Activated gamma-delta T cell treated with anti-CD3 and anti-CD28 coated beads, Interleukin-2, amount 50 U/mL, for 16 hours (primary cell): ENCODE data around the gene BRCA2.
A peak's percentile ranks its signal among the peaks of the same experiment; 100 is the strongest.

Experiments
- DNase-seq: peaks from one replicate; pipeline ENCODE4 v3.0.0-alpha.2; 2020; ENCODE audit warnings: low read depth

Gene BRCA2

DNA sequence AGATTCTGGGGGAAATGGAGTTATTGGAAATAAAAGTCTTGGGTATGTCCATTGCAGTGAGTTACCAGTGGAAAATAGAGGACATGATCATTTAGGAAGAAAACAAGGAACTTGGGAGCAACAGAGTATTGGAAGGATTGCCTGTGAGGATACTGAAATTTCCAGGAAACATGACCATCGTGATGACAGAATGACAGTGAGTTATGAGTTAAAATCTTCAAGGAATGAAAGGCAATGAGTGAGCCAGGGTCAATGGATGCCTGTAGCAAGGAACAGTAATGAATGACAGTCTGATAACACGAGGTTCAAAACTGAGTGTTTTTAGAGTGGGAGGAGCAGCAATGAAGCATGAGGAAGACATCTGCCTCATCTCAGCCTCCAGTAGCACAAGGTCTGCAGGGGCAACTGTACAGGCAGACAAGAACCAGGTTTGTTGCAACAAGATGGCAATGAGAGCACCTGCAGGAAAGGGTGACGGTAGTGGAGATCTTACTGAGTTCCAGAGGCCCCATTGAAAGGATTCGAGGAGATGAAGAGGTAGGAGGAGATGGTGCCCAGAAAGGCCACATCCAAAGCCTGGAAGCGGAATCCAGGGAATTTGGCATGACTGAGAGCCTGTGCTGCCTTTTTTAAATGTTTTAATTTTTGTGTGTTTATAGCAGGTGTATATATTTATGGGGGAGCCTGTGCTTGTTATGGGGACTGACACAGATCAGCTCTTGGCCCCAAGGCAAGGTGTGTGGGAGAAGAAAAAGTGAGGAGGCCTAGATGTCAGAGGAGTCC lies 68.7 kb downstream of the BRCA2 start:
- no peak for DNase-seq

DNA sequence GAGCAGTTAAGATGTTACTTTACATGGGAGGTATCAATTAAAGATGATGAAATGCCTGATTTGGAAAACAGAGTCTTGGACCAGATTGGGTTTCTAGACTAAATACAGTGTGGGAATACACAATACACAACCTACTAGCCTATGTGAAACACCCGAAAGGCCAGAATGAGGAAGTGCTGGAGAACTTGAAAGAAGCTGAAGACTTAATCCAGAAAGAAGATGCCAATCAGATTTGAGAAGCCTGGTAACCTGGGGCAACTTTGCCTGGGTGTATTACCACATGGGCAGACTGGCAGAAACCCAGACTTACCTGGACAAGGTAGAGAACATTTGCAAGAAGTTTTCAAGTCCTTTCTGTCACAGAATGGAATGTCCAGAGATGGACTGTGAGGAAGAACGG lies 69.4 kb downstream of the BRCA2 start:
- no peak for DNase-seq

DNA sequence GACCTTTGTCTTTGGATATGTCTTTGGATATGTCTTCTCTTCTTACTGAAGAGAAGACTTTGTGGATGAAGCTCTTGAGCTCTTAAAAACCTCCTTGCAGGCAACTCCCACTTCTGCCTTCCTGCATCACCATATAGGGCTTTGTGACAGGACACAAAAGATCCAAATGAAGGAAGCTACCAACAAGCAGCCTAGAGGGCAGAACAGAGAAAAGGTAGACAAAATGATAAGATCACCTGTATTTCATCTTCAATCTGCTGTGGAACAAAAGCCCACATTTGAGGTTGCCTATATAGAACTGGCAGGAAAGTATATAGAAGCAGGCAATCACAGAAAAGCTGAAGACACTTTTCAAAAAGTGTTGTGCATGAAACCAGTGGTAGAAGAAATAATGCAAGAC lies 70.1 kb downstream of the BRCA2 start:
- no peak for DNase-seq

DNA sequence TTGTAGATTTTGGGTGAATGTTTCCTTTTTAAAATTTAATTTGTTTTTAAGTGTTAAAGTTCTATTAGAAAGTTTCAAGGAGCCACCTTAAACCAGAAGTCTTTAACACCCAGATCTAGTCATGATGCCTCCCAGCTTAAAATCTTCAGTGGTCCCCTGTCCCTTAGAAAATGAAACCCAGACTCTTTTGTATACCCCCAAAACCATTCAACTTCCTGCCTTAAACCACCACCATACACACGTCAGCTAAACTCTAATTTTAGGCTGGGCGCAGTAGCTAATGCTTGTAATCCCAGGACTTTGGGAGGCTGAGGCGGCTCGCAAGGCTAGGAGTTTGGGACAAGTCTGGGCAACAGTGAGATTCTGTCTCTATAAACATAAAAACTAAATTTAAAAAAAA lies 74.7 kb downstream of the BRCA2 start:
- no peak for DNase-seq

DNA sequence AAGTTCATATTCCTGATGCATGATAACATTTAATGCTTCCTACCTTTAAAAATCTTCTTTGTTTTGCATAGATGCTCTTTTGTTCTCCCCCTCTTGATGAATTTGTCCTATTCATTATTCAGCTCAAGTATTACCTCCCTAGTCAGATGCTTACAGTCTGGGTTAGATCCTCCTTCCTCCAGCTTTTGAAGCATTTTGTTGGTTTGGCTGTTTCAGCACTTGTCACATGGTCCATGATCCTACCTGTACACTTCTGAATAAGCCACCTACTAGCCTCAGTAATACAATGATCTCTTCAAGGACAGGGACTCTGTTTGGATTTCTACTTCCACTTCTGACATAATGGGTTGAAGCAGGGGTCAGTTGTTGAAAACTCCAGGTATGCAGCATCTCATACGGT lies 75.2 kb downstream of the BRCA2 start:
- no peak for DNase-seq

DNA sequence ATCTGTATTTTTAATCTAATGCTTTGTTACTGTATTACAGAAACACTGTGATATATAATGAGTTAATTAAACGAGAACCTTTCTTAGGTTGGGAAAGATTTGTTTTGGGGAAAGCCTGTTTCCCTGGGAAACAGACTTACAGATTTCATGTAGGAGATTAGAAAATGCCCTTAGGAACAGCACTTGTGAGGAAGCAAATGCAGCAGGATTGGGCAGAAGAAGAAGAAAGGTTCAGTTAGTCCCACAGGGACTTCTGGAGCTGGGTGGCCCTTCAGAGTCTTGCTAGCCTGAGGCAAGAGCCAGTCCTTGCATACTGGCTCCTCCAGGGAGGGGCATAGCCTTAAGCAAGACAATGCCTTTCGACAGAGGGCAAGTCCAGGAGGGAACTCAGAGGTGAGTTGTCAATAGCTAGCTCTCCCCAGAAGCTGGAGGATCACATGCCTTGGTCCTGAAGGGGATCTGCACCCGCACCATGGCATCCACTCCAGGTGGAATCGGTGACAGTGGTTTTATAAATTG lies 75.9 kb downstream of the BRCA2 start:
- DNase-seq, result no peak

DNA sequence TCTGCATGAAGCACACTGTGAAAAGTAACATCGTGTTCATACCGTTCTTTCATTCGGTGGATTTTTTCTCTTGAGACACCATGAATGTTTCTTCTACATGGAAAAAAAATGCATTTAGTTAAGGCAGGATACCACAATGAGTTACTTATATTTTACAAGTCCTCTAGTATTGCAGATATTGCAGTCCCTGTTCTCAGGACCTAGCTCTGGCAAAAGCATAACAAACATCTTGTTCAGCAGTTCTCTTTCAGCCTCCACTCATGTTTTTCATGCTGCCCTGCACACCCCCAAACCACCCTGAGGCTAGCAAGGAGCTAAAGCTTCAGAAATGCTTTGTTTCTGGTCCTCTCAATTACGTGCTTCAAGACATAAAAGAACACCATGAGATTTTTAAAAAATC lies 87.8 kb downstream of the BRCA2 start:
- DNase-seq, result no peak

DNA sequence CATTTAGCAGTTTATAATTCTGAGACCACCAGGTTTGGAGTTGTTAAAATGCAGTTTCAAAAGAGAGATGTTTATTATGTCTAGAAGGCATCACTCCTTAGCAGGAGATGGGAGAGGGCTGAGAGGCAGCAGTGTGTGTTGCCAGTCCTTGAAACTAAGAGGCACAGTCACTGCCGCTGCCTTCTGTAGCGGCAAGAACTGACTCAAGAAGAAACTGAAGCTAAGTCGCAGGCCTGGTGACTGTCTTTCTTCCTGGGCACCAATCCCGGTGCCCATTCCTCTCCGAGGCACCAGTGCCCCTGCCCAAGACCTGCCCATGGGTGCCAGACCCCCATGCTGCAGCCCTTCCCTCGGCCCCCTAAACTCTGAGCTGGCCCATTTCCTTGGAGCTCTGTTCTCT lies 92.5 kb downstream of the BRCA2 start:
- DNase-seq, result no peak

DNA sequence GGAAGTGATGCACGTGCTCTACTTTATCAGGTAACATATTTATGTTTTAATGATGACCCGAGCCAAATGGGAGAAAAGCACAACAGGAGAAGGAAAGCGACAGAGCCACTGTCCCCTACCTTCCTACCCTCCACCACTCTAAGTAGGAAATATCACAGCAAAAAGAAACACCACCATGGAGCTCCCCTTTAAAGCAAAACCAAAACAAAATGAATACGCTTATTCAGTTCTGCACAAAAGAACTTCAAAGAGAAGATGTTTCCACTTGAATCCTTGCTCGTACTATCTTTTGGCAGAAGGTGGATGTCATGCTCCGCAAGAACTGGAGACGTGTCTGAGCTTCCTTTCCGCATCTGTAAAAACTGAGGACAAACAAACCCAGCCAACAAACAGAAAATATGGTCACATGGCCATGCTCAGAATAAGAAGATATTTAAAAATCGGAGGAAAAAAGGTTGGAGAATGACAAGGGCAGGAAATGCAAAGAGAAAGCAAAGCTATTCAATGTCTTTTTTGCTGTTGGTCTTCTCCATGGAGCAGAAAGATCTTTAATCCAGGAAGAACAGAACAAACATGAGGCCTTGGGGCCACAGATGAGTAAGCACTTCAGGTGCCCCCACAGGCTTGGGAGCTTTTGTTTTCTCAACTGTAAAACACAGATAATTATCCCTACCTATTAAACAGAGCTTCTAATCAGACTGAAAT lies 93.1 kb downstream of the BRCA2 start:
- DNase-seq, result no peak

DNA sequence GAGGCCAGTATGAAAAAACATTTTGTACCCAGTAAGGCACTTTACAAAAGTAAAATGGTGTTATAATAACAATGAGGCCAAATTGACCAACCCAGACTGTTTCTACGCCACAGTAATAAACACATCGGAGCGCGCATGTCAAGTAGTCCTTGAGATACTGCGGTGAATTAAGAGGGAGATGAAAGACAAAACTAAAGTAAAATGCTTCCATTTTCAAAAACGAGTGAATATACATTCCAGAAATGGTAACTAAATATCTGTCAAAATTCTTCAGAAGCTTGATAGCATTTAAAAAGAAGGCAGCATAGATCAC lies 93.6 kb downstream of the BRCA2 start:
- DNase-seq, result no peak

DNA sequence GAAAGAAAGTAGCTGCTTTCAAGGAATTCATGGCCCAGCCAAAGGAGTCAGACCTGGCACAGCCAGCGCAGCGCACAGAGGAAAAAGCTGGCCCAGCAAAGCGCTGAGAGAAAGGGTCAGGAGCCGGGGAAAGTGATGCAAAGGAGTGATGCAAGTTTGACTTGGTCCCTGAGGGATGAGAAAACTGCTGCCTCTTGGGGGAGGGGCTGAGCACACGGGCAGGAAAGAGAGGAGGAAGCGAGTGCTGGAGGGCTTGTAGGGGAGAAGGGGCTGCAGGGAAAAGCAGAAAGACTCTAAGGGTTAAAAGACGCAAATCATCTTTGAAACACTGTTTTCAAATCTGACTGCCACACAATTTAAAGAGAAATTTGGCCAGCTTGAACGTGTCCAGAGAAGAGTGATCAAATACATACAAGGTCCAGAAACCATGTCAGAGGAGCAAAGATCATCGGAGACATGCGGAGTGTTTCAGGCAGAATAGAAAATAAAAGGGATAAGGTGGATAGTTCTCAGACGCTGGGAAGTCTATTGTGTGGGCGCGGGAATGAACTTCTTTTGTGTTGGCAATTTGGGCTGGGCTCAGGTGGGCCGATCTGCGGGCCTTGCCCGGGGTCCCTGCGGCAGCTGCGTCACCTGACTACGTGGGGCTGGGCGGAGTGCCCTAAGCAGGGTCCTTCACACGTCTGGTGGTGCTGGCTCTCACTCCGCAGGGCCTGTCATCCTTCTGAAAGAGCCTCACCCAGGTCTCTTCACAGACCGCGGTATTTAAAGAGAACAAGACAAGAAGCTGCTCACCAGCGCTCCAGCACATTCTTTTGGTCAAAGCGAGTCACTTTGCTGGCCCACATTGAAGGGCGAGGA lies 94.5 kb downstream of the BRCA2 start:
- DNase-seq, result no peak

DNA sequence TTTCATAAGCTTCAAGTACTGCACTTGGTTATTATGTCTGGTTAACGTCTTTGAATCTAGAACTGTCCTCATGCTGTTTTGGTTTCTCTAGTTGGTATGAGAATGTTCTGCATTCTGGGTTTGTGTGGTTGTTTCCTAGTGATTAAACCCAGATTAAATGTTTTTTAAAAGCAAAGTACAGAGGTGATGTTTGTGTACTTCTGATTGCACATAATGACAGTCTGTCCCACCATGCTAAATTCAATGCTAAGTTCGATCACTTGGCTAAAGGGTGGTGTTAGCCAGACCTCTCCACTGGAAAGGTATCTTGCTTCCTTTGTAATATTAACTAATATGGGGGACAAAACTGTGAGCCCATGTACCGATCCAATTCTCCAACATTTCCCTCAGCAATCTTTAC lies 98.0 kb downstream of the BRCA2 start:
- DNase-seq, result no peak

DNA sequence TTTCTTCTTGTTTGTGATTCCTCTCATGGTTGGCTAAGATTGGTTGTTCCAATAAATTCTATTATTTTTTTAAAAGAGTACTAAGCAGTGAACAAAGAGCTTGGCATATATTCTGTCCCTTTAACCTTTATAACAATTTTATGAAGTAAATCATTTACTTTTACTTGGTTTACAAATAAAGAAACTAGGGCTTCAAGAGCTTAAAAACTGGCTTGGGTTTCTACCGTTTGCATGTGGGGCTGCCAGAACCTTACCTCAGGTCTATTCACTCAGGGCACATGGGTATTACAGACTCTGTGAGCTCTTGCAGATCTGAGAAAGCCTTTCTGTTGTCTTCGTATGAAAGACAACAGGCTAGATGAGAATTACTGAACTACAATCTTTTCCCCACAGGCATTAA lies 99.3 kb downstream of the BRCA2 start:
- DNase-seq, result no peak

DNA sequence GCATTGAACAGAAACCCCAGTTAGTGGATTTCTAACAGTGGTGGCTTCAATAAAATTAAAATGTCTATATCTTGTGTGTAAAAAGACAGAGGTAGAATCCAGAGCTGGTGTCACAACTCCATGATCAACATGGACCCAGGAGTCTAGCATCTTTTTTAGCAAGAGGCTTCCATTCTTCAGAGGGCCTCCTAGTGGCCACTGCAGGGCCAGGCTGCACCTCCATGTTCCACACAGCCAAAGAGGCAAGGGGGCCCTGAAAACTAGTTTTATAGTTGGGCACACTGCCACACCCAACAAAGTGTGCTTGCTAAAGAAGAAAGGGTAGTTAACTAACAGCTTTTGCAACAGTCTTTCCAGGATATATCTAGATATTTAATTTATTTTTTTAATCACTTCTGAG lies 99.7 kb downstream of the BRCA2 start:
- no peak for DNase-seq

DNA sequence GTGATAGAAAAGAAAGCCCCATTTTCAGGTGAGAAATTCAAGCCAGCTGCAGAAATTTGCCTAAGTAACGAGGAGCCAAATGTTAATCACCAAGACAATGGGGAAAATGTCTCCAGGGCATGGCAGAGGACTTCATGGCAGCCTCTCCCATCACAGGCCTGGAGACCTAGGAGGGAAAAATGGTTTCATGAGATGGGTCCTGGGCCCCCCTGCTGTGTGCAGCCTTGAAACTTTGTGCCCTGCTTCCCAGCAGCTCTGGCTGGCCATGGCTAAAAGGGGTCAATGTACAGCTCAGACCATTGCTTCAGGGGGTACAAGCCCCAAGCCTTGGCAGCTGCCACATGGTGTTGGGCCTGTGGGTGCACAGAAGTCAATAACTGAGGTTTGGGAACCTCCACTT lies 102.7 kb downstream of the BRCA2 start:
- DNase-seq, result no peak

DNA sequence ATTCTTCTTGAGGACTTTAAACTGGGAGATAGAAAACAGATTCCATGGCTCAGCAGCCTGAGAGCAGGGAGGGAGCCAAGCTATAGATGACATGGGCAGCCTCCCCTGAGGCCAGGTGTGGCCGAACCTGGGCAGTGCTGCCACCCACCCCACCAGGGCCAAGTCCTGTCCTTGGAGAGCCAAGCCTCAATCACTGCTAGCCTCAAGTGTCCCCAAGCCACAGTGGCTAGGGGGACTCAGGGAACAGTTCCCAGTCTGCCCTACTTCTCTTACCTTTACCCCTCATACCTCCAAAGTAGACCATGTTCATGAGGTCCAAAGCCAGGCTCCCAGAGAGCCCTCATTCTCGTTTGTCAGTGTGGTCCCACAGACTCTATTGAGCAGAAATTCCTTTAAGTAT lies 104.6 kb downstream of the BRCA2 start:
- no peak for DNase-seq

DNA sequence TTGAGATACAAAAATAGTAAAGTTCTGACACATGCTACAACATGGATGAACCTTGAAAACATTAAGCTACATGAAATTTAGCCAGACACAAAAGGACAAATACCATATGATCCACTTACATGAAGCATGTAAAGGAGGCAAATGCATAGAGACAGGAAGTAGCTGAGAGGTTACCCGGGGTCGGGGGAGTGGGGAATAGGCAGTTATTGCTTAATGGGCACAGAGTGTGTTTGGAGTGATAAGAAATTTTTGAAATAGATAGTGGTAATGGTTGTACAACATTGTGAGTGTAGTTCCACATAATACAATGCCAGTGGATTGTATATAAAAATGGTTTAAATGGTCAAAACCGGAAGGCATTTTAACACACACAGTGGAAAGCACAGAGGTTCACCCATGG lies 108.3 kb downstream of the BRCA2 start:
- no peak for DNase-seq

DNA sequence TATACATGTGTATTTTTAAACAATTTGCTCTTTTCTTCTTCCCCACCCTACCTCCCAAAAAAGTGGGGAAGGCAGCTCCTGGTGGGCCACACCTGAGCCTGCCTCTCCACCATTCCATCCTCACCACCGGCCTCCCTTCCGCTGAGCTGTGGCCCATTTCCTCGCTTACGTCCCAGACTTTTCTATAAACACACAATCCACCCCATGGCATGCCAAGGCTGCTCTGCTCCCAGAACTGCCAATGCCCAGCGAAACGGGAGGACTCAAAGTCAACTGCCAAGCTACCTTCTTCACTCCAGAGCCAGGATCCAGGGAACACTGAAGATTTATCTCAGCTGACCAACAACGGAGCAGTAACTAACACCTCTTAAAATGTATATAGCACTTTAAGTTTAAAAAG lies 109.8 kb downstream of the BRCA2 start:
- no peak for DNase-seq

DNA sequence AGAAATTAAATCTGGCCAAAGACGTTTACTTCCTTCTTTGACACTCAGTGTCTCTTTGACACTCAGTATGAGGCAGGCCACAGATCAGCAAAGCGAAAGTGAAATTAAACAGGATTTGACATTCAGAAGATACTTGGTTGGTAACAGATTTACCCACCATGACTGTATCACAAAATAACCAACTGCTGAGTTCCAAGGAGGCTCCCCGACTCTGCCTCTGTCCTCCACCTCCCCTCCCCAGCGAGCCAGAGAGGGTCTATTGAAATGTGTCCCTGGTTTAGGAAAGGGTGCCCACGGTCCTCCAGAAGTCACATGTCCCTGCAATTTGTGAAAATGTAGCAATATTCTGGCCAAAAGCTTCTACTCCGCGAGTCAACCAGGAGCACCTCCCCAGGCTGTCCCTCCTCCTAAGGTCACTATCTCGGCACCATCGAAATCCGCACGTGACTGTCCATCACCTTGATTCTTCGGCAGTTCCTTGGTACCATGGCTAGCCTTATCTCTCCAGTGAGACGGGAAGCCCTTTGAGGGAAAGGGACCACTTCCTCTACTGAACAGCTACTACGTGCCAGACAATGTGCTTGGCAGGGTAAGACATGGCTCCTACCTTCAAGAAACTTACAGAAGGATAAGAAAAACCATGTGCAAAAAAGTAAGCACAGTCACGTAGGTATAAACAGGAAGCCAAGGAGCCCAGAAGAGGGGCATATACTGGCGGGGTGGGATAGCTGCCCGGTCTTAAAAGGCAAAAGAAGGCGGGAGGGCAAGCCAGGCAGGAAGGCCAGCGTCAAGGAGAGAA lies 111.1 kb downstream of the BRCA2 start:
- peak; percentile 4 for DNase-seq

DNA sequence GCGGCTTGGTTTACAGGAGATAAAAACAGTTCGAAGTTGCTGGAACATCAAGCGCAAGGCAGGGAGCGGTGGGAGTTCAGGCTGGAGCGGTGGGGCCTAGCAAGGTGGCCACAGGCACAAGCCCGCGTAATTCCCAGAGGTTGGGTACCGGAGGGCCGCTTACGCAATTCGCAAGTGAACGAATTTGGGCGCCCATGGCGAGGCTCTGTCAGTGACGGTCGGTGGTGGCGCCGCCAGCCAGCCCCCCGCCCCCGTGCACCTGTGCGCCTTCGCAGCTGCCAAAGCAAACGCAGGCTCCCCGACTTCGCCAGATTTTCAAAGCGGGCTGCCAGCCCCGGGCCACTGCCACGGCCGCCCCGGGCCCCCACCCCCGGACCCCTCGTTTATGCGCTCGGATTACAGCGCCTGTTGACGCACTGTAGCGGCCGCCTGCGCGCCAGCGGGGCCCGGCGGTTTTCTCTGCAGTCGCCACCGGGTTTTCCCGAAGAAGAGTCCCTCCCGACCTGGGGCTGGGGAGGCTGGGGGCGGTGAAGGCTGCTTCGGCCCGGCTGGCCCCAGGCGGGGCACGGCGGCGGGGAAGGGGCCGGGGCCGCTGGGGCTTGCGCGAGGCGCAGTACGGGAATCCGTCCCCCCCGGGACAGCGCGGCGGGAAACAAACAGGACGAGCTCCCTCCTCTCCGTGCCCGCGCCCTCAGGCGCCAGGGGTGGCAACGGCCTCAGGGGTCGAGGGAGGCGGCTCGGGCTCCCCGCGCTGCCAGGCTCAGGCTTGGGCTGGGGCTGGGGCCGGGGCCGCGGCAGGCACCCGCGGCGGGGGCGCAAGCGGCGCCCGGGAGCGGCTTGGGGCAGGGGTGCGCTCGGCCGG lies 111.9 kb downstream of the BRCA2 start:
- peak; percentile 26 for DNase-seq
